RWPE1 (cell line): Measurements from ENCODE around the gene PDIA5.

ENCODE experiments used
- CTCF ChIA-PET: fragments of 350-600 bp; sonication (Branson Sonifier 250); formaldehyde crosslinking; extraction: SDS; loops from one replicate; lab custom pipeline; 2021; lab: Yijun Ruan, JAX
- POLR2A ChIA-PET: fragments of 400-600 bp; formaldehyde crosslinking; extraction: SDS; loops from one replicate; lab custom pipeline; 2020; ENCODE audit warnings: antibody characterized with exemption; ENCODE audit not compliant: low non-redundant PET; lab: Yijun Ruan, JAX
- DNase-seq: peaks from one replicate; pipeline ENCODE4 v3.0.0; 2012; ENCODE audit warnings: low spot score
- H3K27ac ChIP-seq: fragments of 450-650 bp; 2 replicates; pipeline ENCODE4 v1.5.1; 2017
- TF ChIP-seq, protein P1 (sequence below): fragments of 450-650 bp; conservative IDR thresholded peaks from 2 replicates; pipeline ENCODE4 v1.5.1; 2017; ENCODE audit warnings: low read depth, mild to moderate bottlenecking

The PDIA5 gene

DNA sequence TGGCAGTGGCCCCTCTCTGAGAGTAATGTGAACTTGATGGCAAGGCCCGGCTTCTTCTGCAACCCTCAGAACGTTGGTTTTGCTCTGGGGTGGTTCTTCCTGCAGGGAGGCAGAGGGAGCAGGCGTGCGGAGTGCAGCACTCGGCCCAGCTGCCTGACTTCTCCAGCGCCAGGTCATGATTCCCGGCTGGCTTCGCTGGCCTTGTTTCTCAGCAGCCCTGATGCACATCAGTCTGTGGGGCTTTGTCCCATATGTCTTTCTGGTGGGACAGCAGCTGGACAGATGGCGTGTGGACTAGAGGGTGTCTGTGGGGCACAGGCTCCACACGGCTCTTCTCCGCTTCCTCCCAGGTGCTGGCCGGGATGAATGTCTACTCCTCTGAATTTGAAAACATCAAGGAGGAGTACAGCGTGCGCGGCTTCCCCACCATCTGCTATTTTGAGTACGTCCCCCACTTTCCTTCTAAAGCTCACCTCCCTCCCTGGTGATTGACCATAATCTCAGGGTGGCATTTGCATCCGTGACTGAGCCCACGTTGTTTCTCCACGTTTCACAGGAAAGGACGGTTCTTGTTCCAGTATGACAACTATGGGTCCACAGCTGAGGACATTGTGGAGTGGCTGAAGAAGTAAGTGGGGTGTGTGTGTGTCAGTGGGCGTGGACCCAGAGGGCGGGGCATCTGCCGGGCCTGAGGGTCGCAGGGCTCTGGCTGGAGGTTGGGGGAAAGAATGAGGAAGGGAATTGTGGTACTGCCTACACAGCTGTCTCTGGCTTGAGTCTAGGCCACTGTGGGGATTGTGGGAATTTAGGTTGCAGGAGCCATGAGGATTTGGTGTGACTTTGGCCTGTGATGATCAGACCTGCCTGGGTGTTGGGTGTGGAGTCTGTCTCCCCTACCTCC, 57.1 kb downstream of the PDIA5 start:
- TF ChIP-seq, protein P1, sequence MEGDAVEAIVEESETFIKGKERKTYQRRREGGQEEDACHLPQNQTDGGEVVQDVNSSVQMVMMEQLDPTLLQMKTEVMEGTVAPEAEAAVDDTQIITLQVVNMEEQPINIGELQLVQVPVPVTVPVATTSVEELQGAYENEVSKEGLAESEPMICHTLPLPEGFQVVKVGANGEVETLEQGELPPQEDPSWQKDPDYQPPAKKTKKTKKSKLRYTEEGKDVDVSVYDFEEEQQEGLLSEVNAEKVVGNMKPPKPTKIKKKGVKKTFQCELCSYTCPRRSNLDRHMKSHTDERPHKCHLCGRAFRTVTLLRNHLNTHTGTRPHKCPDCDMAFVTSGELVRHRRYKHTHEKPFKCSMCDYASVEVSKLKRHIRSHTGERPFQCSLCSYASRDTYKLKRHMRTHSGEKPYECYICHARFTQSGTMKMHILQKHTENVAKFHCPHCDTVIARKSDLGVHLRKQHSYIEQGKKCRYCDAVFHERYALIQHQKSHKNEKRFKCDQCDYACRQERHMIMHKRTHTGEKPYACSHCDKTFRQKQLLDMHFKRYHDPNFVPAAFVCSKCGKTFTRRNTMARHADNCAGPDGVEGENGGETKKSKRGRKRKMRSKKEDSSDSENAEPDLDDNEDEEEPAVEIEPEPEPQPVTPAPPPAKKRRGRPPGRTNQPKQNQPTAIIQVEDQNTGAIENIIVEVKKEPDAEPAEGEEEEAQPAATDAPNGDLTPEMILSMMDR, result no peak
- CTCF ChIA-PET, result no interaction called here
- H3K27ac ChIP-seq, result no peak overlapping the region; the same call in 1 of the 2 replicates
- no peak for DNase-seq
- POLR2A ChIA-PET, result no interaction called here

DNA sequence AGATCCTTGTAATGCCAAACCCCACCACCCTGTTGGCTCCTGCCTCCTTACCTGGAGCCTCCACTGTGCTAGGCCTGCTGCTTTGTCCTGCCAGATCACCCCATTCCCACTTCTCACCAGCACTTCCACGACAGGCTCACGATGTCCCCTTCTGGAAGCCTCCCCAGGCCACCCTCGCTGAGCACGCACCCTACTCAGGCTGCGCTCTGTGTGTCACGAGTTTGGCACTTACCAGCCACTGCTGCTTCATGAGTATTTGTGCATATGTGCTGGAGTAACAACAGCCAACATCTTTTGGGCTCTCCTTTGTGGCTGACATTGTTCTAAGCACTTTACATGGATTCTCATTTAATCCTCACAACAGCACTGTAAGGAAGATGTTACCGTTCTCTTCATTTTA, 58.1 kb downstream of the PDIA5 start:
- POLR2A ChIA-PET, result no interaction called here
- no peak for DNase-seq
- CTCF ChIA-PET, result no interaction called here
- H3K27ac ChIP-seq, result no peak overlapping the region
- TF ChIP-seq, protein P1, result no peak

DNA sequence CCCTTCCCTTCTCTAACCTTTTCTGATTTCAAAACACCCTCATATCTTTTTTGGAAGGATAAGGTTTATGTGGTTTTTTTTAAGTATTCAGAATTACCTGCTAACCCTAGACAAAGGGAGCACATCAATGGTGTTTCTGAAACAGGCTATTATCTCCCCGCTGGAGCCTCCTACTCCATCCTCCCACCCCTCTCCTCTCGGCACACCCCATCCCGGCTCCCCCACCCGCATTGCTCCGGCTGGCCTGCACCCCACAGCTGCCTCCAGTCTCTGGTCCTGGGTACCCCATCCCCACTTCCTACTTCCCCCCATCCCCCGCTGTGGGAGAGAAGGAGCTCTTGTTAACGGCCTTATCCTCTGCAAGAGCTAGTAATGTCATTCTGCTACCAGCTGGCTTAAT, 59.2 kb downstream of the PDIA5 start:
- CTCF ChIA-PET, result no interaction called here
- POLR2A ChIA-PET, result no interaction called here
- H3K27ac ChIP-seq, result no peak overlapping the region
- TF ChIP-seq, protein P1, result no peak
- DNase-seq, result no peak

DNA sequence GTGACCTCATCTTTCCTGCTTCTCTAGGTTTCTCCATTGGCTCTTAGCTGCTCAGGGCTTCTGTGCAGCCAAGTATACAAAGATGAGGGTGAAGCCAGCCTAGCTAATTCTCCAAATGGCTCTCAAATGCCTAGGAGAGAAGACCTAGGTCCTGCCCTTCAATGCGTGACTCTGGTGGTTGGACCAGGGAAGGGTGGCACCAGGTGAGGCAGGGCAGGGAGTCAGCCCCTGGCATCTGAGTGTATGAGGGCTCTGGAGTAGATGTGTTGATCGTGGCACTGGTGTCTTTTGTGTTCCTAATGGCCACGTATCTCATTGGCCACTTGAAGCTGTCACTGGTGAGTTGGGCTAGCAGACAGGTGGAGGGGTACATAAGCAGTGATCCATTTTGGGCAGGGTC, 59.8 kb downstream of the PDIA5 start:
- ChIA-PET CTCF (no interaction called here), POLR2A (no interaction called here)
- H3K27ac ChIP-seq, result no peak overlapping the region
- DNase-seq, result no peak
- TF ChIP-seq, protein P1, result no peak

DNA sequence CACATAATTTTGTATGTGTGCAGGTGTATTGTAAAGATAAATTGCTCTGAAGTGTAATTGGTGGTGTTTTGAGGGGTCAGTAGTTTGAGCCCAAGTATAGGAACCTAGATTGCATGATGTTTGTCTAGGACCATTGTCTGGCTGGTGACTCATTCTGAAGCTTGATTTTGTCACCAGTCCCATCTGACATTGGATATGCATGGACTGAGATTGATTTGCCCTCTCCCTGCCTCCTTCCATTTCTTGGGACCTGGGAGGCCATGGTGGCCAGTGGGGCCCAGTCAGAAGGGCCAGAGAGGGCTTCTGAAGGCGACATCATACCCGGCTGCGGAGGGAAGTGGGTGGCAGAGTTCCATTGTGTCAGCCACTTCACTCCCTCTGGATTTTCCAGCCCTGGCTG, 62.3 kb downstream of the PDIA5 start:
- ChIA-PET CTCF (interaction anchor here (1.0 kb wide), 1 partner anchor 16 kb away, joined by 3 read pairs; no protein-coding TSS in a partner anchor), POLR2A (no interaction called here)
- TF ChIP-seq, protein P1, result no peak
- H3K27ac ChIP-seq, result no peak overlapping the region
- no peak for DNase-seq

DNA sequence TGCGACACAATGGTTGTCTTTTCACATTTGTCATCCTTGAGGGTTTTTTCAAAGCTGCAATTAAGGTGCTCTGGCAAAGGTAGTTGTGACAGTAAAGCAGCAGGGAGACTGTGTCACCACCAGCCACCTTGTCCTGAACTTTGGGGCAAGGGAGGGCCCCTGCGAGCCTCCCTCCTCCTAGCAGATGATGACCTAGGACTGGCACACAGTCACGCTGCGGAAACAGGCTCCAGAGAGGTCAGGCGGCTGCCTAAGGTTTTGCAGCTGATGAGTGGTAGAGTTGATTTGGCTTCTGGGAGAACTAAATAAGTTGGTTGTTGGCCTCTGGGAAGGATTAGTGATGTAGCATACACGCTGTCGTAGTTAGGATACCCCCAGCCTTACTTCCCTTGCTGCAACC, 62.7 kb downstream of the PDIA5 start:
- ChIA-PET POLR2A (no interaction called here), CTCF (interaction anchor here (1.0 kb wide), 1 partner anchor 17 kb away, joined by 3 read pairs; no protein-coding TSS in a partner anchor)
- H3K27ac ChIP-seq, result no peak overlapping the region

More for the DNA sequence above, 62.7 kb downstream of the PDIA5 start:
- no peak for DNase-seq
- TF ChIP-seq, protein P1, result no peak
